ENCODE data around the gene NEUROG2. TPM values are rescaled to one million over a fixed set of nuclear protein-coding genes. Genes with fewer than 3 reads are reported as not detected.

The NEUROG2 gene
- total RNA-seq, 1 donor from 2014 or later: not detected

- no peak for DNase-seq (ENCODE audit: low spot score)
Measured at GRCh38 chr4:112521123-112522023, 5.4 kb upstream of the NEUROG2 start.

- no peak for DNase-seq (ENCODE audit: low spot score)
Measured at GRCh38 chr4:112520598-112521122, 4.7 kb upstream of the NEUROG2 start.

DNA sequence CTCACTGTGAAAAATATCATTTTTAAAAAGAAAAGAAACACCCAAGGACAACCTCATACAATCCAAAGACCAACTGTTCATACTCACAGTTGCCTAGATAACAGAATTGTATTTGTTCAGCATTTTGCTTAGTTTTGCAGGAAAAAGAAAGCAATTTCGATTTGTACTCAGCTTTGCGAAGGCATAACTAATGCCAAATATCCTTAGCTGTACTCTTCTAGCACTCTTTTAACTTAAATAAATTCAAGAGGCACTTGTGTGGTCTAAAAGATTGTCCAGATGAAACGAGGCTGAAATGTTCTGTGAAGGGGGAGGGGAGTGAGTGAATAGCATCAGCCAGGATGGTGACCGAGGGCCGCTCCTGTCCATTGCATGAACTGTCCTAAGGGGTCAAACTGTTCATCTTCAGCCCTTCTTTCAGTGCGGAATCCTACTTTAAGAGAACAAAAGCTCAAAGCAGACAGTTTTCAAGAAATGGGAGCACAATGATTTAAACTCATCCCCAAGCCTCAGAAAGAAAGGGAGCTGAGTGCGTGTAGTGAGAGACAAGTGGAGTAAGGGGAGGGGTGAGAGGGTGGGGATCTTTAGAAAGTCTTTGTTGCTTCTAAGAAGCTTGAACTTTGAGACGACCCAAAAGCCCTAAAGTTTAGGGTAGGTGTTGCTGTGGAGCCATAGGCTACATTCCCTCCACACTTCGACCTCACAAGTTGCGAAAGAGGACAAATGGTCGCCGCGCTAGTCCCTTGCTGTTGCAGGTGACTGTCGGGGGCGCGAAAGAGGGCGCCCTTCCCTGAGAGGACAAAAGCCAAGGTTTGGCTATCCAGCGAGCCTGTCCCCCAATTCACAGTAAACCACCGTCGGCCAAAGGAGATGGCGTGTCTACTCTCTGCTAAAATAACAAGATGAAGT lies 4.0 kb upstream of the NEUROG2 start:
- DNase-seq (ENCODE audit: low spot score): no peak

- DNase-seq (ENCODE audit: low spot score): no peak
Measured at GRCh38 chr4:112518675-112519074, 2.7 kb upstream of the NEUROG2 start.

DNA sequence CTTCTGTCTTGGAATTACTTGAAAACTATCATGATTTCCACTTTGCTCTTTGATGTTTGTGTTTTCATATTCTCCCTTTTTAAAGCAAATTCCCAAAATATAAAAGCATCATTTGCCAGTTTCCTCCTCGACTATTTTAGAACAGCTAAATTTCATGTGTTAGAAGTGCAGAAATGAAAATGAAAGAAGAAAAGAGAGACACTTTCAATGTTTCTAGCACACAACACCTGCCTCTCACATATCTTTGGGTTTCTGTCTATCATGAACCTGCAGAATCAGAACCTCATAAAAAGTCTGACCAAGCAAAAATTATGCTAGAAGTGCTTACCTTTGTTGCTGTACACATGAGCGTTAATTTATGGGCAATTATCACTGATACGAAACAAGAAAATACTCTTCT lies 1.9 kb upstream of the NEUROG2 start:
- DNase-seq (ENCODE audit: low spot score): no peak

DNA sequence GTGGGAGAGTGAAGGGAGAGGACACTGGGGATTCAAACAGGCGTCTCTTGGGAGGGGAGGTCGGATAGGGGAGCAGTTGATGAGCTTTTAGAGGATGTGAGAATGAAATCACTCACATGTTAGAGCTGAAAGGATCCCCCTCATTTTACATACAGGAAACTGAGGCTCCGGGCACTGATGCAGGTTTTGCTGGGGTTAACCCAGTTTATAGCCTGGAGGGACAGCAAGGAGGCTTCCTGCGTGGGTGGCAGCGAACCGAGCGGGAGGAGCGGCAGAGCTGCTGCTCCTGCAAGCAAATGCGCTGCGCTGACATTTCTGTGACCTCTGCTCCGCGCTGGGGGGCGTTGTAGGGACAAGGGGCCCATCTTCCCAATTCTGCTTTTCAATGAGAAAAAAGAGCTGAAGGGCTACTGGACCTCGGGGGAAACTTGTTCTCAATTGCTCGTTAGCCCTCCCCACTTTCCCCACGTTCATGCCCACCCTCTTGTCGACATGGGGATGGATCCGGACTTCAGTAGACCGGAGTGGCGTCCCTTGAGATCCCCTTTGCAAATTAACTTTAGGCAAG lies 1.2 kb upstream of the NEUROG2 start:
- no peak for DNase-seq (ENCODE audit: low spot score)

DNA sequence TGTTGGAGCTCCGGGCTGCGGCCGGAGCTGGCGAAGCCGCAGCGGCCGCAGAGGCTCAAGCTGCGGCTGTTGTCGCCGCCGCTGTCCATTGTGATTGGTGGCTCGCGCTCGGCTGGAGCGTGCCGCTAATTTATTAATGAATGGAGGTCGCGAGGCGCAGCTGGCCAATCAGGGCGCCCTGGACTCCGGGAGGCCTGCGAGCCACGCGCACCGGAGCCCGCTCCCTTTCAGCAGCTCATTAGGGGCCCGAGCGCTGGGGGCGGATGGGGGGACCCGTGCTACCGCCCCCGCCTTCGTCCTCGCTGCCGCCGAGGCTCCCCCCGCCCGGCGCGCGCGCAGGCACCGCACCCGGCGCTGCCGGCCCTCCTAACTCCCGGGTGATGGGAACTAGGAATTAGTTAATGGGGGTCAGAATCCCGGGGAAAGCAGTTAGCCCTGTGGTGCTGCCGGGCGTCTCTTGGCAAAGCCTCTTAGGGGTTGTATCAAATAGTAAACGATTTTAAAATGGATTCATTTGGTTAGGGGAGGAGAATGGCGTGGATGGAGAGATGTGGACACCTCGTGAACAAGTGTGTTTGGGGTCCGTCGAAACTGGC lies 589 bp upstream of the NEUROG2 start:
- no peak for DNase-seq (ENCODE audit: low spot score)

DNA sequence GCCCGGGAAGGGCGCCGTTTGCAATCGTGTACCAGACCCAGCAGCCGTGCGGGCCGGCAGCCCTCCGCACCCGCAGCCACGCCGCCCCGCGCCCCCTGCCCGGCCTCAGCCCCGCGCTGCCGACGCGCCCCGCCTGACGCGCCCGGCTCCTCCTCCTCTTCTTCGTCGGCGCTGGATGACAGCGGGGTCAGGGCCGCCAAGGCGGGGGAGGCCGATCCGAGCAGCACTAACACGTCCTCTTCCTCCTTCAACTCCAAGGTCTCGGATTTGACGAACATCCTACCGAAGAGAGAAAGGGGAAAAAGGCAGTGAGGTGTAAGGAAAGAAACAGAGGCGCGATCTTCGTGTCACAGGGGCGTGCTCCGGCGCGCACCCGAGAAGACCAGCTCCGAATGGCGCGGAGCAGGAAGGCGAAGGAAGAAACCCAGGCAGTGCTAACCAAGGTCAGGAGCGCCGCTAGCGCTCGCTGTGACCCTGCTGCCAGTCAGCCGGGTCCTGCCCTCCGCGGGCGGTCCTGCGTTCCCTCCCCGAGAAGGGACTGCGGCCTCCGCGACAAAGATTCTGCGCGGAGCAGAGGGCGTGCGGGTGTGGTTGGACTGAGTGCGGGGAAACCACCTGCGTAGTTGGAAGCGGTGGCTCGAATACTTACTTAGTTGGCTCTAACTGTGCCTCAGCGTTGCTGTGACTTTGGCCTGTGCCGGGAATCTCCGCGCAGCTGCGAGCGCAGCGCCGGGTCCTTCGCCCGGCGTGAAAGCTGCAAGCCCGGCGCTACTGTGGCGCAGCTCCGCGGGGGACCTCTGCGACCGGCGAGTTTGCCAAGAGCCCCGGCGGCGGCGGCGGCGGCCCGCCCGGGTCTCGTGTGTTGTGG lies 548 bp downstream of the NEUROG2 start:
- no peak for DNase-seq (ENCODE audit: low spot score)

DNA sequence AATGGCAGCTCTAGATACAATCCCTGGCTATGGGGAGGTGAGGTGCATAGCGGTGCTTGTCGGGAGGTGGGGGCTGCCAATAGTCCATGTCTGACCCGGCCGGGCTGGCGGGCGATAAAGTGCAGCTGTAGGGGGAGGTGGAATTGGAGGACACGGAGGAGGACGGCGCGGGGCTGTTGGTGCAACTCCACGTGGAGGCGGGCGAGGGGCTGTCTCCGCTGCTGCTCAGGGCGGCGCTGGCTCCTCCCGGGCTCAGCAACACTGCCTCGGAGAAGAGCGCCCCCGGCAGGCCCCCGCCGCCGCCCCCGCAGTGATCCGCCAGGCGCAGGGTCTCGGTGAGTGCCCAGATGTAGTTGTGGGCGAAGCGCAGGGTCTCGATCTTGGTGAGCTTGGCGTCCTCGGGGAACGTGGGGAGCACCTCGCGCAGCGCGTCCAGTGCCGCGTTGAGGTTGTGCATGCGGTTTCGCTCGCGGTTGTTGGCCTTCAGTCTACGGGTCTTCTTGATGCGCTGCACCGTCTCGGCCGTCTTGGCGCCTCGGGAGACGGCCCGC lies 1.3 kb downstream of the NEUROG2 start:
- no peak for DNase-seq (ENCODE audit: low spot score)

DNA sequence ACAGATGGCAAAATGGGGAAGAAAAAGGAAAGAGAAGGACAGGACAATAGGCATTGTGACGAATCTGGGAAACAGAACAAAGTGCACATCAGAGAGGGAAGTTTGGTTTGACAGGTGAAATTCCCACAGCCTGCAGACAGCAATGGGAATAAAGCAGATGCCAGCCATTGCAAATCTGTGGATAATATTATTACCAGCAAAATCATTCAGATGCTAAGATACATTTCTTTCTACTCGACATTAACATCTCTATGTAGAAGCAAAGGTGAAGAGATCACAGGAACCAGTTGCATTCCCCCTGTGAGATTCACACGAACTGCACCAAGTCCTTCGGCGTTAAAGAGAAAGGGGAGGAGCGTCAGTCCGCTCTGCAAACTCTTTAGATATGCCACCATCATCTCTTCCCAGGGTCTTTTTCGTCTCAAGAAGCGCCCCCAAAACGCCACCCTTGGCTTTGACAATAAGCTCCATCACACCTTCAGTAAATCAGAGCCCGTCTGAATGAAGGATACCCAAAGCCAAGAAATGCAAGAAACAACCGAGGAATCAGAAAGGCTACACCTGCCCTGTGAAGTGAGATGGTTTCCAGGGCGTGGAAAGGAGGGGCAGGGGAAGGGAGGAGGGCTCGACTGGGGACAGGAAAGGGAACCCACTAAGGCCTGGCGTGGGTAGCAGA lies 1.9 kb downstream of the NEUROG2 start:
- DNase-seq (ENCODE audit: low spot score): no peak

GRCh38 chr4:112511803-112512118 lies 4.2 kb downstream of the NEUROG2 start:
- DNase-seq (ENCODE audit: low spot score): no peak

DNA sequence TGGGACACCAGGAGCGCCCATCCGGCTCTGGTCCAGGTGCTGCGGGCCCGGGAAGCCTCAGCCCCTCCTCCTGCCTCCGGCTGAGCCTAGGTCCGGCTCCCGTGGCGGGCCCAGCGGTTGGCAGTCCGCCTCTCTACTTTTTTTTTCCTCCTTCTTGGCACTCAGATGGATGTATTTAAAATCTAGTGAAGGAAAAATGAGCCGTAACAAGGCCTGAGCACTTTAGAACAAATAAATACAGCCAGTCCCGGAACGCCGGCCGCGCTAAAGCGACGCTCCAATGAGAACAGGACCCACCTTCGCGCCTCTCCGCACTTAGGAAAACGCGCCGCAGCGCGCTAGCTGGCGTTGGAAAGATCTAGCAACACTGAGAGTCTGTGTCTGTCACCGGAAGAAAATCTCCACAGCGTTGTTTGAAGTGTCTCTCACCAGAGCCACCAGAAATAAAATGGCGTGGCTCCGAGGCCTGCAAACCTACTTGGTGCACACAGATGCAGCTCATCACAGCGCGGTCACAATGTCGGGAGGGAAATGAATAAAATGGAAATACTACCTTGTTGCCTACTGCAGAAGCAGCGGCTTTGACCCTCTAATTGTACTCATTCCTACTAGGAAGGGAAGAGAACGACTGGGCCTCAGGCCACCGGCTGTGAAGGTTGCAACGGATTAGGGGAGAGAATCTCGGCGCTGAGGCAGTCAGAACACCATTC lies 4.7 kb downstream of the NEUROG2 start:
- DNase-seq (ENCODE audit: low spot score): no peak

GRCh38 chr4:112510291-112511092 lies 5.5 kb downstream of the NEUROG2 start:
- DNase-seq (ENCODE audit: low spot score): no peak

GRCh38 chr4:112509243-112510141 lies 6.5 kb downstream of the NEUROG2 start:
- DNase-seq (ENCODE audit: low spot score): no peak

- no peak for DNase-seq (ENCODE audit: low spot score)
Measured at GRCh38 chr4:112508356-112508755, 7.6 kb downstream of the NEUROG2 start.

DNA sequence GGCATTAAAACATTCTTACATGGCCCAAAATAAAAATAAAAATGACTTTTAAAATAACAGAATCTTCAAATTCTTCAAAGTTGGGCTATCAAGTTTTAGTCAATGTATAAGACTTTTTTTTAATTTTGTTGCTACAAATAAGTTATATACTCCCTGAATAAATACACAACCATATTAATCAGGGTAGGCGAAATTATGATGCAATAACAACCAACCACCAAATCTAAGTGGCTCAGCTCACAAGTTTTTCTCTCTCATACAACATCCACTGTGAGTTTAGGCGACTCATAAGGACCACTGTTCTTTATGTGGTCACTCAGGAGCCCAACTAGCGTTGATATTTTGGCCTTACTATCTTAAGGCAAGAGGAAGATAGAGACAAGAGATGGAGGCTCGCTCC lies 11.2 kb downstream of the NEUROG2 start:
- no peak for DNase-seq (ENCODE audit: low spot score)

GRCh38 chr4:112502871-112503270 lies 13.1 kb downstream of the NEUROG2 start:
- no peak for DNase-seq (ENCODE audit: low spot score)

Data from mesenteric fat pad (tissue), 1 donor.